Neural progenitor cell (in vitro differentiated cells): ENCODE results near the gene FST. TPM values are rescaled to one million over a fixed set of nuclear protein-coding genes. Genes with fewer than 3 reads are reported as not detected.

Experiments used
- DNase-seq: peaks from one replicate; pipeline ENCODE4 v3.0.0-alpha.2; 2016; ENCODE audit warnings: low spot score
- H2AFZ ChIP-seq: fragments of 200-600 bp; sonication (generic); replicated peaks from 2 replicates; pipeline ENCODE4 v1.6.1; 2016; ENCODE audit warnings: antibody characterized with exemption
- H3F3A ChIP-seq: fragments of 200-600 bp; sonication (generic); 2 replicates; pipeline ENCODE4 v1.6.1; 2016; ENCODE audit warnings: antibody characterized with exemption, low read depth
- H3K27ac ChIP-seq: fragments of 200-600 bp; sonication (generic); 2 replicates; pipeline ENCODE4 v1.5.1; 2016; ENCODE audit warnings: mild to moderate bottlenecking
- H3K27me3 ChIP-seq: fragments of 200-600 bp; sonication (generic); 2 replicates; pipeline ENCODE4 v1.6.1; 2016; ENCODE audit warnings: mild to moderate bottlenecking, moderate library complexity
- H3K36me3 ChIP-seq: fragments of 200-600 bp; sonication (generic); 2 replicates; pipeline ENCODE4 v1.5.1; 2016
- H3K4me1 ChIP-seq: fragments of 200-600 bp; sonication (generic); 2 replicates; pipeline ENCODE4 v1.6.1; 2016; ENCODE audit warnings: mixed run types
- H3K4me2 ChIP-seq: fragments of 200-600 bp; sonication (generic); 2 replicates; pipeline ENCODE4 v1.6.1; 2016
- H3K4me3 ChIP-seq: fragments of 200-600 bp; sonication (generic); 2 replicates; pipeline ENCODE4 v1.5.1; 2016
- H3K79me2 ChIP-seq: fragments of 200-600 bp; sonication (generic); 2 replicates; pipeline ENCODE4 v1.6.1; 2016; ENCODE audit warnings: low read depth
- H3K9ac ChIP-seq: fragments of 200-600 bp; sonication (generic); 2 replicates; pipeline ENCODE4 v1.6.1; 2016
- H3K9me3 ChIP-seq: fragments of 200-600 bp; sonication (generic); 2 replicates; pipeline ENCODE4 v1.5.1; 2016; ENCODE audit warnings: low read depth
- H4K20me1 ChIP-seq: fragments of 200-600 bp; sonication (generic); 2 replicates; pipeline ENCODE4 v1.6.1; 2016; ENCODE audit warnings: low read depth
- H3K27ac Mint-ChIP-seq: 3 replicates; pipeline ENCODE4 v1.8.0; 2021; ENCODE audit warnings: mixed read lengths
- H3K27me3 Mint-ChIP-seq: 2 replicates; pipeline ENCODE4 v1.8.0; 2022; ENCODE audit warnings: low read depth, mild to moderate bottlenecking, inconsistent platforms, moderate library complexity, mixed read lengths; ENCODE audit not compliant: insufficient read depth
- H3K36me3 Mint-ChIP-seq: 3 replicates; pipeline ENCODE4 v1.8.0; 2021; ENCODE audit warnings: mixed read lengths
- H3K4me1 Mint-ChIP-seq: 3 replicates; pipeline ENCODE4 v1.8.0; 2021; ENCODE audit warnings: mixed read lengths
- H3K4me3 Mint-ChIP-seq: 3 replicates; pipeline ENCODE4 v1.8.0; 2021; ENCODE audit warnings: mild to moderate bottlenecking, moderate library complexity, mixed read lengths
- H3K9me3 Mint-ChIP-seq: 3 replicates; pipeline ENCODE4 v1.8.0; 2020; ENCODE audit warnings: mixed read lengths
- EZH2 ChIP-seq: fragments of 200-600 bp; sonication (generic); IDR thresholded peaks from 2 replicates; pipeline ENCODE4 v1.6.1; 2017; ENCODE audit warnings: antibody characterized with exemption, mild to moderate bottlenecking, moderate library complexity
- EZH2phosphoT487 ChIP-seq: fragments of 200-600 bp; sonication (generic); IDR thresholded peaks from 2 replicates; pipeline ENCODE4 v1.6.1; 2017; ENCODE audit warnings: antibody characterized with exemption
- total RNA-seq: library from RNA; depleted of rRNA; stranded (reverse); fragments of >200 nt; gene quantifications from 2 replicates; pipeline ENCODE4 v1.2.3, GENCODE V29; 2015; ENCODE audit warnings: low replicate concordance
- TF ChIP-seq, protein P1 (sequence below): fragments of 200-600 bp; sonication (generic); IDR thresholded peaks from 2 replicates; pipeline ENCODE4 v1.5.1; 2017; ENCODE audit warnings: antibody characterized with exemption, mild to moderate bottlenecking

FST gene
- total RNA-seq, 1 donor from 2014 or later = 79.4 TPM

DNA sequence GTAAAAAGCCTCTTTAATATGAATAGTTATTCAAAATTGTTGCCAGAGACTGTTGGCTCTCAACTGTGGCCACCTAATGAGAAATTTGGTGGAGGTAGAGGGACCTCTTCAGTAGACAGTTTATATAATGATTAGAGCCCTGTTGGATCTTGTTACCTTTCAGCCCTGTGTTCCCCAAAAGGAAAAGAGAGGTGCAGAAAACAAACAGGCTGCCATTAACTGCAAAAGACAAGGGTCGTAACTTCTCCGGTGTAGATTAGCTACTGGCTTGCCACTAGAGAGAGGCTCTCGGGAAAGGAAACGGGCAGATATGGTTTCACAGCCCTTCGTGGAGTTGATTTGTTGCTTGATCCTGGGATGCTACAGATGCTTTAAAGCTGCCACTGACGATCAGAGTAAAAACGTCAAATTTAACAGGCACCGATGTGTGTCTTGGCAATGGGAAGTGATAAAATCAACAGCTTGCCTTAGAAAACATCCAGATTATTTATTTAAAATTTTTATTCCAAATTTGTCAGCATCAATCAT, 7.8 kb downstream of the FST start:
- H3K9me3 Mint-ChIP-seq = no peaks in the 10 kb centered on the region
- Histone ChIP-seq H3K4me2 (no peak overlapping the region), H3K79me2 (peaks cover 19% of the 10 kb centered on the region)

GRCh38 chr5:53490747-53491146, 10.3 kb downstream of the FST start:
- peaks cover 2% of the 10 kb centered on the region for H3K27me3 Mint-ChIP-seq
- no peaks in the 10 kb centered on the region for H3K79me2 ChIP-seq
- H3K9ac ChIP-seq = no peak overlapping the region
- TF ChIP-seq, protein P1, sequence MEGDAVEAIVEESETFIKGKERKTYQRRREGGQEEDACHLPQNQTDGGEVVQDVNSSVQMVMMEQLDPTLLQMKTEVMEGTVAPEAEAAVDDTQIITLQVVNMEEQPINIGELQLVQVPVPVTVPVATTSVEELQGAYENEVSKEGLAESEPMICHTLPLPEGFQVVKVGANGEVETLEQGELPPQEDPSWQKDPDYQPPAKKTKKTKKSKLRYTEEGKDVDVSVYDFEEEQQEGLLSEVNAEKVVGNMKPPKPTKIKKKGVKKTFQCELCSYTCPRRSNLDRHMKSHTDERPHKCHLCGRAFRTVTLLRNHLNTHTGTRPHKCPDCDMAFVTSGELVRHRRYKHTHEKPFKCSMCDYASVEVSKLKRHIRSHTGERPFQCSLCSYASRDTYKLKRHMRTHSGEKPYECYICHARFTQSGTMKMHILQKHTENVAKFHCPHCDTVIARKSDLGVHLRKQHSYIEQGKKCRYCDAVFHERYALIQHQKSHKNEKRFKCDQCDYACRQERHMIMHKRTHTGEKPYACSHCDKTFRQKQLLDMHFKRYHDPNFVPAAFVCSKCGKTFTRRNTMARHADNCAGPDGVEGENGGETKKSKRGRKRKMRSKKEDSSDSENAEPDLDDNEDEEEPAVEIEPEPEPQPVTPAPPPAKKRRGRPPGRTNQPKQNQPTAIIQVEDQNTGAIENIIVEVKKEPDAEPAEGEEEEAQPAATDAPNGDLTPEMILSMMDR = no peak
- TF ChIP-seq EZH2 = no peak
- no peak for TF ChIP-seq EZH2phosphoT487
- H3K4me3 Mint-ChIP-seq = no peak overlapping the region
- H3K36me3 ChIP-seq = no peaks in the 10 kb centered on the region
- no peaks in the 10 kb centered on the region for H3K4me1 Mint-ChIP-seq
- H3K9me3 ChIP-seq = no peaks in the 10 kb centered on the region
- H3K36me3 Mint-ChIP-seq = peaks cover 3% of the 10 kb centered on the region
- DNase-seq = no peak
- H3K4me3 ChIP-seq = no peak overlapping the region
- peaks cover 29% of the 10 kb centered on the region for H3F3A ChIP-seq
- H3K9me3 Mint-ChIP-seq = peaks cover 10% of the 10 kb centered on the region
- H3K27me3 ChIP-seq = no peaks in the 10 kb centered on the region
- no peak overlapping the region for H3K27ac ChIP-seq
- no peak overlapping the region for H3K4me2 ChIP-seq
- no peak overlapping the region for H3K27ac Mint-ChIP-seq
- H3K4me1 ChIP-seq = peaks cover 11% of the 10 kb centered on the region
- peak overlapping the region; percentile 36 for H2AFZ ChIP-seq
- no peaks in the 10 kb centered on the region for H4K20me1 ChIP-seq

More for the DNA sequence above, 7.8 kb downstream of the FST start:
- Histone ChIP-seq H4K20me1 (no peaks in the 10 kb centered on the region), H2AFZ (no peak overlapping the region), H3K9ac (no peak overlapping the region), H3K27me3 (no peaks in the 10 kb centered on the region), H3F3A (peaks cover 54% of the 10 kb centered on the region), H3K36me3 (peaks cover 13% of the 10 kb centered on the region), H3K4me3 (no peak overlapping the region), H3K4me1 (peaks cover 19% of the 10 kb centered on the region), H3K9me3 (no peaks in the 10 kb centered on the region), H3K27ac (peak overlapping the region; percentile 62)
- Mint-ChIP-seq H3K36me3 (peaks cover 10% of the 10 kb centered on the region), H3K27ac (no peak overlapping the region), H3K4me1 (peaks cover 4% of the 10 kb centered on the region), H3K4me3 (no peak overlapping the region), H3K27me3 (no peaks in the 10 kb centered on the region)
- no peak for DNase-seq
- TF ChIP-seq, protein P1 = no peak
- TF ChIP-seq EZH2 = no peak
- TF ChIP-seq EZH2phosphoT487 = no peak

GRCh38 chr5:53501054-53501453, 20.6 kb downstream of the FST start:
- Histone ChIP-seq H4K20me1 (no peaks in the 10 kb centered on the region), H3K36me3 (no peaks in the 10 kb centered on the region), H3K4me2 (peak overlapping the region; percentile 47), H3K4me1 (peaks cover 7% of the 10 kb centered on the region), H3K4me3 (no peak overlapping the region), H3K79me2 (no peaks in the 10 kb centered on the region), H3K9ac (no peak overlapping the region), H2AFZ (peak overlapping the region; percentile 9), H3K9me3 (no peaks in the 10 kb centered on the region), H3K27me3 (no peaks in the 10 kb centered on the region), H3F3A (peaks cover 9% of the 10 kb centered on the region), H3K27ac (peak overlapping the region; percentile 3)
- H3K4me3 Mint-ChIP-seq = no peak overlapping the region
- peaks cover 2% of the 10 kb centered on the region for H3K4me1 Mint-ChIP-seq
- H3K27me3 Mint-ChIP-seq = no peaks in the 10 kb centered on the region
- H3K27ac Mint-ChIP-seq = no peak overlapping the region
- H3K36me3 Mint-ChIP-seq = no peaks in the 10 kb centered on the region
- peaks cover 6% of the 10 kb centered on the region for H3K9me3 Mint-ChIP-seq
- TF ChIP-seq EZH2phosphoT487 (no peak), EZH2 (no peak)
- TF ChIP-seq, protein P1 = no peak
- peak; percentile 23 for DNase-seq
